ENCODE results near the gene FGR. TPM values are rescaled to one million over a fixed set of nuclear protein-coding genes. Genes with fewer than 3 reads are reported as not detected.
"Not testable (repeated sequence)": the region's sequence is repeated elsewhere in the genome, so short reads cannot be mapped to it uniquely, and the experiment has no call there.

Gene FGR
- total RNA-seq, 1 experiment from 2014 or later: not detected

- in situ Hi-C loops (cut with HindIII; ENCODE audit: low pct_unique_long_range_greater_than_20kb, low sequenced_read_pairs): no loop called here
- DNase-seq (ENCODE audit: low read depth, low spot score): no peak
These were observed 10.4 kb downstream of the FGR start for GRCh38 chr1:27624467-27625178.

- DNase-seq (ENCODE audit: low read depth, low spot score): no peak
- in situ Hi-C loops (cut with HindIII; ENCODE audit: low pct_unique_long_range_greater_than_20kb, low sequenced_read_pairs): no loop called here
These were observed 11.4 kb downstream of the FGR start for GRCh38 chr1:27623327-27624212.

GRCh38 chr1:27622828-27623227 lies 12.2 kb downstream of the FGR start:
- in situ Hi-C loops (cut with HindIII; ENCODE audit: low pct_unique_long_range_greater_than_20kb, low sequenced_read_pairs): no loop called here

GRCh38 chr1:27621051-27621920 lies 13.7 kb downstream of the FGR start:
- in situ Hi-C loops (cut with HindIII; ENCODE audit: low pct_unique_long_range_greater_than_20kb, low sequenced_read_pairs): no loop called here
- no peak for DNase-seq (ENCODE audit: low read depth, low spot score)

More at GRCh38 chr1:27622828-27623227, 12.2 kb downstream of the FGR start:
- no peak for DNase-seq (ENCODE audit: low read depth, low spot score)

- in situ Hi-C loops (cut with HindIII; ENCODE audit: low pct_unique_long_range_greater_than_20kb, low sequenced_read_pairs): not testable (repeated sequence)
These were observed 15.1 kb downstream of the FGR start for GRCh38 chr1:27619782-27620438.

GRCh38 chr1:27618341-27619082 lies 16.5 kb downstream of the FGR start:
- in situ Hi-C loops (cut with HindIII; ENCODE audit: low pct_unique_long_range_greater_than_20kb, low sequenced_read_pairs): no loop called here
- DNase-seq (ENCODE audit: low read depth, low spot score): no peak

More at GRCh38 chr1:27619782-27620438, 15.1 kb downstream of the FGR start:
- not testable (repeated sequence) for DNase-seq (ENCODE audit: low read depth, low spot score)

- in situ Hi-C loops (cut with HindIII; ENCODE audit: low pct_unique_long_range_greater_than_20kb, low sequenced_read_pairs): no loop called here
These were observed 17.6 kb downstream of the FGR start for GRCh38 chr1:27617420-27617819.

GRCh38 chr1:27616441-27616840 lies 18.5 kb downstream of the FGR start:
- in situ Hi-C loops (cut with HindIII; ENCODE audit: low pct_unique_long_range_greater_than_20kb, low sequenced_read_pairs): no loop called here
- no peak for DNase-seq (ENCODE audit: low read depth, low spot score)

More at GRCh38 chr1:27617420-27617819, 17.6 kb downstream of the FGR start:
- DNase-seq (ENCODE audit: low read depth, low spot score): no peak

GRCh38 chr1:27615346-27616192 lies 19.4 kb downstream of the FGR start:
- in situ Hi-C loops (cut with HindIII; ENCODE audit: low pct_unique_long_range_greater_than_20kb, low sequenced_read_pairs): no loop called here
- no peak for DNase-seq (ENCODE audit: low read depth, low spot score)

- in situ Hi-C loops (cut with HindIII; ENCODE audit: low pct_unique_long_range_greater_than_20kb, low sequenced_read_pairs): no loop called here
- DNase-seq (ENCODE audit: low read depth, low spot score): no peak
These were observed 20.2 kb downstream of the FGR start for GRCh38 chr1:27614625-27615344.

- in situ Hi-C loops (cut with HindIII; ENCODE audit: low pct_unique_long_range_greater_than_20kb, low sequenced_read_pairs): no loop called here
- DNase-seq (ENCODE audit: low read depth, low spot score): no peak
These were observed 20.9 kb downstream of the FGR start for GRCh38 chr1:27614043-27614624.

GRCh38 chr1:27612718-27613117 lies 22.3 kb downstream of the FGR start:
- in situ Hi-C loops (cut with HindIII; ENCODE audit: low pct_unique_long_range_greater_than_20kb, low sequenced_read_pairs): no loop called here
- no peak for DNase-seq (ENCODE audit: low read depth, low spot score)

- no peak for DNase-seq (ENCODE audit: low read depth, low spot score)
- in situ Hi-C loops (cut with HindIII; ENCODE audit: low pct_unique_long_range_greater_than_20kb, low sequenced_read_pairs): no loop called here
These were observed 23.5 kb downstream of the FGR start for GRCh38 chr1:27611450-27611849.

GRCh38 chr1:27609618-27610240 lies 25.3 kb downstream of the FGR start:
- DNase-seq (ENCODE audit: low read depth, low spot score): no peak
- in situ Hi-C loops (cut with HindIII; ENCODE audit: low pct_unique_long_range_greater_than_20kb, low sequenced_read_pairs): no loop called here

GRCh38 chr1:27609210-27609555 lies 25.8 kb downstream of the FGR start:
- in situ Hi-C loops (cut with HindIII; ENCODE audit: low pct_unique_long_range_greater_than_20kb, low sequenced_read_pairs): no loop called here
- no peak for DNase-seq (ENCODE audit: low read depth, low spot score)

Data from SK-MEL-5 (cell line).